Epithelial cell of prostate (primary cell): ENCODE results near the gene KRT79.

ENCODE experiments used
- DNase-seq: peaks from one replicate; pipeline ENCODE4 v3.0.0-alpha.2; 2011; ENCODE audit warnings: low read depth, low spot score
- H3K27ac ChIP-seq: fragments of 450-650 bp; 2 replicates; pipeline ENCODE4 v1.5.1; 2017; ENCODE audit warnings: mild to moderate bottlenecking

The KRT79 gene

DNA sequence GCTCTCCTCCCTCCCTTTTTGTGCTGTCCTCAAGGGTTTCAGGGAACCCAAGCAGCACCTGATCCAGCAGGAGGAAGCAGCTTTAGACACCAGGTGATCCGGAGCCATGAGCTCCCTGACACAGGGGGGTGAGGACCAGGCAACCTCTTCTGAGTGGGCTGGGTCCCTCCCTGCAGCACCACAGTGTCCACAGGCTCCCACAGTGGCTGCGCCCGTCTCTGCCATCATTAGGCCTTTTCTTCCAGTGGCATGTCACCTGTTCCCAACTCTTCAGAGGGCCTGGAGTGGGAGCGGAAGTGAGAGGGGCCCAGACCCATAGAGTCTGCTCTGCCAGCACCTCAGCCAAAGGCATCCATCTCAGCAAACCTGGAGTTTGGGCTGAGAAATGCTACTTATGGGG lies 56.5 kb downstream of the KRT79 start:
- no peak for DNase-seq
- no peak overlapping the region for H3K27ac ChIP-seq

DNA sequence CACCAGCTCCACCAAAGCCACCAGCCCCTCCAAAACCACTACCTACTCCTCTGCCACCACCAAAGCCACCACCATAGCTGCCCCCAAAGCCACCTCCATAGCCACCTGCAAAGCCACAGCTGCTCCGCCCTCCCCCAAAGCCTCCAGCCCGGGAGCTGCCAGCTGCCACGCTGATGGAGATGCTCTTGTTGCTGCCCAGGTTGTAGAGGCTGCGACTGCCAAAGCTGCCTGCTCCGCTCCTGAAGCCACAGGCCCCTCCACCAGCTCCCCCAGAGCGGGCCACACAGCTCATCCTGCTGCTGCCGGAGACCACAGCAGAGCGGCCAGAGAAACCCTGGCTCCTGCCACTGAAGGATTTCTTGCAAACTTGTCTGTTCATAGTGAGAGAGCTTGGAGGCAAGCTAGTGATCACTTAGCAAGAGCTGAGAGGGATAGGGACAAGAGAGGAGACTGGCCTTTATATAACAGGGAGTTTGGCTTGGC lies 57.2 kb downstream of the KRT79 start, which contains the start of gene KRT76:
Gene KRT76, minus strand, starts transcription at position 433 of the 483 bp plus-strand sequence. Its CDS starts 54 bp downstream, at position 379.
- DNase-seq, result no peak
- H3K27ac ChIP-seq, result no peak within 1 kb of the TSS

DNA sequence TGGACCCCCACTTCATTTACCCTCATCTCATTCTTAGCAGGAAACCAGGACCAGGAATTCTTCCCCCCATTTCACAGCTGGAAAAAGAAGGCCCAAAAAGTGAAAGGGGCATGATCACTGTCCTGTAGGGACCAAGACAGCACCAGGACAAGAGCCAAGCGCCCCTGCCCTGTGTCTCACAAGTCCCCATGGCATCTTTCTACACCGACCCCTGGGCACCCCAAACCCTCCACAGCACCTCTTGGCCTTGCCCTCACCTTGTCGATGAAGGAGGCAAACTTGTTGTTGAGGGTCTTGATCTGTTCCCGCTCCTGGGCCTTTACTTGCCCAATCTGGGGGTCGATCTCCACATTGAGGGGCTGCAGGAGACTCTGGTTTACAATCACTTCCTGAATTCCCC lies 57.7 kb downstream of the KRT79 start:
- no peak overlapping the region for H3K27ac ChIP-seq
- no peak for DNase-seq

DNA sequence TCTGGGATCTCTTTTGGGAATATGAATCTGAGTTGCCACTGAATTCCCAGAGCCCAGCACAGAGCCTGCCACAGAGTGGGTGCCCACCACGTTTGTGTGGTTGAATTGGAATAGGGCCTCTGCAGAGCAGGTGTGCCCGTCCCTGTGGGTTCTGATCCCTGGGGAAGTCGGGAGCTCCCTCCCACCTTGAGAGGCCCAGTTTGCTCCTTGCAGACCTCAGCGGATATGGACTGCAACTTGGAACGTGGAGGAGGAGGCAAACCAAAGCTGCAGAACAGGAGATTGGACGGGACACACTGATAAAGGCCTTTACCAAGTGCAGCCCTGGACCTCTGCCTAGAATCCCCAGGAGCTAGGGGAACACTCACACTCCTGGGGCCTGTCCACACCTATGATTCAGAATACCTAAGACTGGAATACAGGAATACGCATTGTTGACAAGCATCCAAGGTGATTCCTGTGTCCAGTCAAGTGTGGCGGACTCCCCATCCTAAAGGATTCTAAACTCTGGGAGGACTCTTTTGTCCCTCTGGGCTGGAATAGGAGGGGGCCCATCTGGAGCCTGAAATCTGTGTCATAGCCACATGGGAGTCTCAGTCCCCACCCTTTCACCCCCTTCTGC lies 59.4 kb downstream of the KRT79 start:
- no peak for DNase-seq
- H3K27ac ChIP-seq, result no peak overlapping the region

- no peak for DNase-seq
- H3K27ac ChIP-seq, result no peak overlapping the region
Observed at GRCh38 chr12:52772772-52773171, 61.3 kb downstream of the KRT79 start.

DNA sequence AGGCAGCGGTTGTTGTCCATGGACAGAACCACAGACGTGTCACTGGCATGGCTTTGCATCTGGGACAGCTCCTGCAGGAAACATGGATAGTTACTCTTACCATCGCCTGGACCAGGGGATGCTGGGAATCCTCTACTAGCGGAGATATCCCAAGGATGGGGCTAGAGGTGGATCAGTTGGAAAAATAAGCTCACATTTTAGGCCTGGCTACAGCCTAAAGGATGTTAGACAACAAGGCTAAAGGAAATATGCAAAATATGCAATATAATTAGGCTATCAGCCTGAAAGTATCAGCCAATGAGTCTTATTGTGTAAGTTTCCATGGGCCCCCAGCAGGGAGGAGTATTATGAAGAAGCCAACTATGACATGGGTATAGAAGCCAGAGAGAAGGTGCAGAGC lies 61.9 kb downstream of the KRT79 start:
- H3K27ac ChIP-seq, result no peak overlapping the region
- no peak for DNase-seq

GRCh38 chr12:52771505-52771904 lies 62.6 kb downstream of the KRT79 start:
- DNase-seq, result no peak

More at GRCh38 chr12:52771505-52771904, 62.6 kb downstream of the KRT79 start:
- no peak overlapping the region for H3K27ac ChIP-seq
